Germinal center (tissue), 1 donor: ENCODE results near the gene NCK2.

ENCODE experiments used
- DNase-seq: peaks from one replicate; pipeline ENCODE4 v3.0.0; 2012; ENCODE audit warnings: mixed read lengths, low spot score

NCK2 gene

GRCh38 chr2:105926960-105927678 is 182.4 kb downstream of the NCK2 start:
- DNase-seq, result no peak

- DNase-seq, result no peak
Observed at GRCh38 chr2:105928086-105928485, 183.4 kb downstream of the NCK2 start.

GRCh38 chr2:105928563-105928962 is 183.9 kb downstream of the NCK2 start:
- no peak for DNase-seq

GRCh38 chr2:105929516-105929915 is 184.8 kb downstream of the NCK2 start:
- no peak for DNase-seq

GRCh38 chr2:105932582-105932981 is 187.9 kb downstream of the NCK2 start:
- no peak for DNase-seq

GRCh38 chr2:105933906-105934305 is 189.2 kb downstream of the NCK2 start:
- no peak for DNase-seq

GRCh38 chr2:105934467-105934866 is 189.8 kb downstream of the NCK2 start:
- no peak for DNase-seq

- DNase-seq, result no peak
Observed at GRCh38 chr2:105935063-105935462, 190.4 kb downstream of the NCK2 start.

GRCh38 chr2:105936954-105937353 is 192.2 kb downstream of the NCK2 start:
- no peak for DNase-seq

- no peak for DNase-seq
Observed at GRCh38 chr2:105937498-105938097, 192.9 kb downstream of the NCK2 start.
